Liver (tissue), 3 donors: ENCODE measurements around the gene FBXO10.

Experiments used
- FOXA2 ChIP-seq: IDR thresholded peaks from 2 replicates; pipeline ENCODE4 v1.6.1; 2016; ENCODE audit warnings: antibody characterized with exemption
- RAD21 ChIP-seq, 2 donors: IDR thresholded peaks; 2 replicates each; pipeline ENCODE4 v1.6.1; 2016; ENCODE audit warnings: antibody characterized with exemption in 2 of 2, mild to moderate bottlenecking in 2 of 2
- REST ChIP-seq: IDR thresholded peaks from 2 replicates; pipeline ENCODE4 v1.6.1; 2016; ENCODE audit warnings: antibody characterized with exemption, mild to moderate bottlenecking
- ZBTB33 ChIP-seq: IDR thresholded peaks from 2 replicates; pipeline ENCODE4 v1.6.1; 2016; ENCODE audit warnings: antibody characterized with exemption
- TF ChIP-seq, protein P1 (sequence below): fragments of 150-350 bp; IDR thresholded peaks from 2 replicates; pipeline ENCODE4 v1.5.1; 2017; ENCODE audit warnings: improper control_type of control experiment, low read depth, low read length; ENCODE audit not compliant: missing input control
- donor health status: healthy.
- donor health status: healthy.

DNA sequence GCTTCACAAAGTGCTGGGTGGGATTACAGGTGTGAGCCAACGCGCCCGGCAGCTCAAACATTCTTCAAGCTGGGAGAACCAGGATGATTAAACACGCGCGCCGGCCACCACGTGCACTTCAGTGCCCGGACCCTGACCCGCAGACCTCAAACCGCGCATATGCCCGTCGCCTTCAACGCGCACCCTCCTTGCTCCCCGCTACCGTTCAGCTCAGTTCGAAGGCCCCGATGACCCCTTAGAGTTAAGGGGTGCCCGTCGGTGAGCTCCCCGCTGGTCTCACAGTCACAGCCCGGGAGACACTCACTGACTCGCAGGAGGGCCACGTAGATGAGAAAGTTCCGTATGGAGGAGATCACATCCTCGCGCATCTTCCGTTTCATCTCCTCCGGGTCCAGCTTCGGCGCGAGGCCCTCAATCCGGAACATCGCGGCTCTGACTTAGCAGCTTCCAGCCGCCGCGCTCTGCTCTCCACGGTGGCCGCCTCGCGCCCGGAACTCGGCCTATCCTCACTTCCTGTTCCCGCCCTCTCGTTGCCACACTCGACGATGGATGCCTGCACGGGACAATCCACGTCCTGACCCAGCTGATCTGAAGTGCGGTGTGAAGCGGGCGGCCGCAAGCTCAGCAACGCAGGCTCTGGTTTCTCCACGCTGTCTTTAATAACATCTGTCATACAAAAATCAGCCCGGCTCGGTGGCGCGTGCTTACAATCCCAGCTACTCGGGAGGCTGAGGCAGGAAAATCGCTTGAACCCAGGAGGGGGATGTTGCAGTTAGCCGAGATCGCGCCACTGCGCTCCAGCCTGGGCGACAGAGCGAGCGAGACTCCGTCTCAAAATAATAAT, 16.1 kb upstream of the FBXO10 start, which contains the start of gene TOMM5:
- TF ChIP-seq, protein P1, sequence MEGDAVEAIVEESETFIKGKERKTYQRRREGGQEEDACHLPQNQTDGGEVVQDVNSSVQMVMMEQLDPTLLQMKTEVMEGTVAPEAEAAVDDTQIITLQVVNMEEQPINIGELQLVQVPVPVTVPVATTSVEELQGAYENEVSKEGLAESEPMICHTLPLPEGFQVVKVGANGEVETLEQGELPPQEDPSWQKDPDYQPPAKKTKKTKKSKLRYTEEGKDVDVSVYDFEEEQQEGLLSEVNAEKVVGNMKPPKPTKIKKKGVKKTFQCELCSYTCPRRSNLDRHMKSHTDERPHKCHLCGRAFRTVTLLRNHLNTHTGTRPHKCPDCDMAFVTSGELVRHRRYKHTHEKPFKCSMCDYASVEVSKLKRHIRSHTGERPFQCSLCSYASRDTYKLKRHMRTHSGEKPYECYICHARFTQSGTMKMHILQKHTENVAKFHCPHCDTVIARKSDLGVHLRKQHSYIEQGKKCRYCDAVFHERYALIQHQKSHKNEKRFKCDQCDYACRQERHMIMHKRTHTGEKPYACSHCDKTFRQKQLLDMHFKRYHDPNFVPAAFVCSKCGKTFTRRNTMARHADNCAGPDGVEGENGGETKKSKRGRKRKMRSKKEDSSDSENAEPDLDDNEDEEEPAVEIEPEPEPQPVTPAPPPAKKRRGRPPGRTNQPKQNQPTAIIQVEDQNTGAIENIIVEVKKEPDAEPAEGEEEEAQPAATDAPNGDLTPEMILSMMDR: no peak
- TF ChIP-seq REST: peak; percentile 54
- peak; percentile 95 for TF ChIP-seq ZBTB33
- peak in 1 of 2 donors; percentile 31 for TF ChIP-seq RAD21 (IDR thresholded peaks at IDR 0.05)
- peak; percentile 48 for TF ChIP-seq FOXA2
